SHP77 treated with DMSO at 0.1 percent for 48 hours (cell line): Measurements from ENCODE around the gene WTIP.
"Not testable (repeated sequence)": the region's sequence is repeated elsewhere in the genome, so short reads cannot be mapped to it uniquely, and the experiment has no call there.

Experiments
- DNase-seq: peaks from one replicate; lab custom pipeline; 2025; lab: John Stamatoyannopoulos, UW

The WTIP gene

GRCh38 chr19:34503531-34504272 lies 22.1 kb downstream of the WTIP start:
- DNase-seq: no peak

GRCh38 chr19:34504273-34504808 lies 22.8 kb downstream of the WTIP start:
- no peak for DNase-seq

GRCh38 chr19:34504809-34505291 lies 23.3 kb downstream of the WTIP start:
- no peak for DNase-seq

GRCh38 chr19:34505321-34506025 lies 23.9 kb downstream of the WTIP start:
- DNase-seq: no peak

- no peak for DNase-seq
Observed at GRCh38 chr19:34506026-34506370, 24.4 kb downstream of the WTIP start.

- DNase-seq: no peak
Observed at GRCh38 chr19:34507414-34508067, 26.0 kb downstream of the WTIP start.

- no peak for DNase-seq
Observed at GRCh38 chr19:34508540-34508939, 27.0 kb downstream of the WTIP start.

- not testable (repeated sequence) for DNase-seq
Observed at GRCh38 chr19:34510904-34511303, 29.3 kb downstream of the WTIP start.

- no peak for DNase-seq
Observed at GRCh38 chr19:34512254-34512822, 30.8 kb downstream of the WTIP start.

- no peak for DNase-seq
Observed at GRCh38 chr19:34513767-34514166, 32.2 kb downstream of the WTIP start.

- no peak for DNase-seq
Observed at GRCh38 chr19:34519602-34520001, 38.0 kb downstream of the WTIP start.

- DNase-seq: no peak
Observed at GRCh38 chr19:34523408-34523807, 41.9 kb downstream of the WTIP start.

- DNase-seq: no peak
Observed at GRCh38 chr19:34525001-34525400, 43.4 kb downstream of the WTIP start.

- DNase-seq: no peak
Observed at GRCh38 chr19:34534206-34534605, 52.6 kb downstream of the WTIP start.

- no peak for DNase-seq
Observed at GRCh38 chr19:34539396-34539795, 57.8 kb downstream of the WTIP start.

GRCh38 chr19:34540811-34541557 lies 59.4 kb downstream of the WTIP start:
- DNase-seq: no peak

GRCh38 chr19:34549833-34550232 lies 68.3 kb downstream of the WTIP start:
- no peak for DNase-seq

- peak; percentile 6 for DNase-seq
Observed at GRCh38 chr19:34555447-34555846, 73.9 kb downstream of the WTIP start.

GRCh38 chr19:34556488-34556887 lies 74.9 kb downstream of the WTIP start:
- peak; percentile 2 for DNase-seq

GRCh38 chr19:34559045-34559444 lies 77.5 kb downstream of the WTIP start:
- DNase-seq: no peak

- no peak for DNase-seq
Observed at GRCh38 chr19:34560229-34560628, 78.7 kb downstream of the WTIP start.
